Stimulated activated CD8-positive, alpha-beta memory T cell treated with anti-CD3 and anti-CD28 coated beads, Interleukin-12 subunit alpha, Interleukin-12 subunit beta, amount 100 ng/mL, for 1 hour (primary cell): ENCODE measurements around the gene IL1RAP.
"Not testable (repeated sequence)": the region's sequence is repeated elsewhere in the genome, so short reads cannot be mapped to it uniquely, and the experiment has no call there.

ENCODE experiments used
- DNase-seq: peaks from one replicate; pipeline ENCODE4 v3.0.0-alpha.2; 2020; ENCODE audit warnings: low read depth

The IL1RAP gene

DNA sequence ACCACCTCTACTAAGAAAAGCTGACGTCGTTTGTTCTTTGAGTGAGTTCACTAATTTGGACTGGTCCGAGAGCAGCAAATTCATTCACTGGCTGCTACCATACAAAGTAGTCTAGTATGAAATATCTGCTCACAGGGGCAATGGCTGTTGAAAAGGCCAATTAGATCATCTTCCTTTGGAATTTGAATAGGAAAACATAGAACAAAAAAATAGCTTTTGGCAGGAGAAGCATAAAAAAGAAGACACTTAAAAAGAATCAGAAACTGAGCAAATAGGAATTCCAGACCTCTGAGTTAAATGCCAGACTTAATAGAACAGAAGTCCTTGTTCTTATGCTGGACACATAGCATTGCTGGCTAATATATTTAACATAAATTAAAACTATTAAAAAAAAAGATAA is 159.3 kb downstream of the IL1RAP start:
- no peak for DNase-seq

DNA sequence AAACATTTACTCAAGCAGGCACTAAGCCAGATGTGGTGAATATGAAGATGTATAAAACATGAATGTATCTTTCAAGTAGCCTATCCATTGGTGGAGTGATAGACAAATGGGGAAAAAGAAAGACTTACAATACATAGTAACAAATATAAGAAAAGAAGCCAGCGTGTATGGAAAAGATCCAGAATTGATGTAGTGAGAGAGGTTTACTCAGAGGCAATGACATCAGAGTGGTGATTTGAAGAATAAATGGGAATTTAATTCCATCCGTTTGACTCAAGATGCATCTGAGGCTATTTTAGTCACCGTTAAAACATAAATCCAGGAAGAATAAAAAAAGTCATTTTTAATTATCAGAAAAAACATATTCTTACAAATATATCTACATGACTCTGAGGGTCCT is 162.6 kb downstream of the IL1RAP start:
- no peak for DNase-seq

- DNase-seq, result no peak
Observed at GRCh38 chr3:190677001-190677400, 163.1 kb downstream of the IL1RAP start.

GRCh38 chr3:190677868-190678267 is 164.0 kb downstream of the IL1RAP start:
- DNase-seq, result not testable (repeated sequence)

GRCh38 chr3:190680691-190681090 is 166.8 kb downstream of the IL1RAP start:
- no peak for DNase-seq

DNA sequence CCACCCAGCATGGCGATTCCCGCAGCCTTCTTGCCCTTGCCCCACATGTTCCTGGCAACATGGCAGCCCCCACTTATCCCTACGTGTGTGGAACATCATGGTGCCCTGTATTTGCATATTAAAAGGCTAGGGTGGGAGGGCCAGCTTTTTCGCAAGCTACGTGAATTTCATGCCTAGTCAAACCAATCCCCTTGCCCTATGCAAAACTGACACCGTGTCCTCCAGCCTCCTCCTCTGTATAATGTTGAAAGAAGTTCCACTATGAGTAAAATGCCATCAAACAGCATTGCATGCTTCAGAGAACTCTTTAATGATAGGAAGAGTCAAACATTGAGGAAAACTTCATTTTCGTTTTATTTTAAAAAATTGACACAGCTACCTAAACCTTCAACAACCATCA is 170.9 kb downstream of the IL1RAP start:
- no peak for DNase-seq

DNA sequence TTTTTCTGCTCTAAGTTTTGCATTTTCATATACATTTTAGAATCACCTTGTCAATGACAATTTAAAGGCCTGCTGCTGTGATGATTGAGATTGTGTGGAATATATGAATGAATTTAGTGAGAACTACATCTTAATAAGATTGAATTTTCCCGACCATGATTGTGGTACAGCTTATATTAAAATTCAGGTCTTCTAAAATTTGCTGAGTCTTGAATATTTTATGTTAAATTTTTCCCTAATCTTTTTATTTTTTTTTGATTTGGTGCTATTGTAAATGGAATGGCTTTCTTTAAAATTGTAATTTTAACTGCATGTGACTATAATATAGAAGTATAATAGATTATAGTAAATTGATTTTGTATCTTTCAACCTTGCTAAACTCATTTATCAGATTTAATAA is 172.1 kb downstream of the IL1RAP start:
- no peak for DNase-seq

- DNase-seq, result no peak
Observed at GRCh38 chr3:190690246-190690645, 176.4 kb downstream of the IL1RAP start.

DNA sequence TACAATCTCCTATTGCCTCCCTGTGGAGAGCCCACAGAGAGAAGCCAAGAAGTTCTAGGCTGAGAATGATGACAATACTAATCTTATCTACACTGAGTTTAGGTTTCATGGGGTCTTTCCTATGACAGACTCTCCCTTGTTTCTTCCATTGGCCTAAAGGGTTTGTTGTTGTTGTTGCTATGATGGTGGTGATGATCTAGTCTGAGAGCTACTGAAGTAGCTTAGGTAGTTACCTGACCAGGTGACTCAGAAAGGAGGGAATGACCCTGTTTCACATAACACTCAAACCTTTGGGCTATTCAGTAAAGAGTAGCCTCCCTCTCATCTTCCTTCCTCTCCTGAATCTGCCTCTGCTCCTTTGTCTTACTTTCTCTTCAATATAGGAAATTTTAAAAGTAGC is 178.4 kb downstream of the IL1RAP start:
- DNase-seq, result no peak

GRCh38 chr3:190694335-190695001 is 180.6 kb downstream of the IL1RAP start:
- no peak for DNase-seq

- DNase-seq, result no peak
Observed at GRCh38 chr3:190695225-190695624, 181.3 kb downstream of the IL1RAP start.

DNA sequence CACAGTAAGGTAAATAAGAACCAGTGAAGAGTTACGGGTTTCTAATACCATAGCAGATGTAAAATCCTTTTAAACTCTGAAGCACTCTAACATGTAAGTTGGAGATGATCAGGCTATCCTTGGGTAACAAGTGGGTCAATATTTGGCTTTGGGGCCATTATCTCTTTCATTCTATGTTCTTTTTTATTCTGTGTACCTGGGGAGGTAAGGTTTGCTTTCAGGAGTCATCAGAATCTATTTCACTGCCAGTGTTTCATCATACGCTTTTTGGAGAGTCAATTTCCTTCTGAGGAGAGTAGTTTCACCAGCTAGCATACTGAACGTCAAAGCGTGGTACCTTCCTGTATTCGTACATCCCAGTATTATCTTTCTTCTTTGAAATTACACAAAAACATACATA is 182.1 kb downstream of the IL1RAP start:
- no peak for DNase-seq

DNA sequence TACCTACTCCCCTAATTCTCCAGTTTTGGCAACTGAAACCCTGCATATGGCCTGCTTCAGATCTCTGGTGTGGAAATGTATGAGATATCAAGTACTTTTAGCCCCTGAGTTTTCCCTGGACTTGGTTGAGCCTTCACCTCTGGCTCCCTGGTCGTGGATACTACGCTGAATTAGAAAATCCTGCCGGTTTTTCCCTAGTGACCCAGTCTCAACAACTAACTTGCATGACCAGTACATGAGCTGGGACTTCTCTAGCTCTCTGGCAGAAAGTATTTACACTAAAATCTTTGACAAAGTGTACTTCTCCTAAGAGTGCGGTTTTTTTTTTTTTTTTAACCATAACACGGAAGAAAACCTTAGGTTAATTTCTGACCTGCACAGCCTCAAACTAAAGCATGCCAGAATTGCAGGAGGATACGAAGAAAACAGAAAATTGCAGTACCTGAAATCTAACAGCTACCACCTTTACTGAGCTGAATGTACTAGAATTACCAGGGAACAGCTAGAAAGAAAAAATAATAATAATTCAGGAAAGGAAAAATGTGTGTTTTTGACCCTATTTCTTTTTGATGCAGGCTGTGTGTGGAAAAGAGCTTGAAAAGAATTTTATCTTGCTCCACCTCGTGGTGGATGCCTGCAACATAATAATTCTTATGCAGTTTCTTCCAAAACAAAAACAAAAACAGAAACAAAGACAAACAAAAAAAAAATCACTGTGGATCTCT is 183.1 kb downstream of the IL1RAP start:
- no peak for DNase-seq

DNA sequence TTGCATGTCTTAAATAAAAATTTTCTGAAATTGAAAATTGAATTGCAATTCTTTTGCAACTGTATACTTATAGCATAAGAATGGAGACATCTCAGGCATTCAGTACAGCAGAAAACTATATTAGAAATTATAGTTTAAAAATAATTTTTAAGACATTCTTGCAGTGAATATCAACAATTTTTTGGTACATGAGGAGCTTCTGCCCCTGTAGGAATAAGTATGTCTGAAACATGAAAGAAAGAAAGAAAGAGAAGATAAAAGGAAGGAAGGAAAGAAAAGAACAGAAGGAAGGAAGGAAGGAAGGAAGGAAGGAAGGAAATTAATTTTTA is 183.6 kb downstream of the IL1RAP start:
- DNase-seq, result no peak

- no peak for DNase-seq
Observed at GRCh38 chr3:190697901-190698300, 184.0 kb downstream of the IL1RAP start.

DNA sequence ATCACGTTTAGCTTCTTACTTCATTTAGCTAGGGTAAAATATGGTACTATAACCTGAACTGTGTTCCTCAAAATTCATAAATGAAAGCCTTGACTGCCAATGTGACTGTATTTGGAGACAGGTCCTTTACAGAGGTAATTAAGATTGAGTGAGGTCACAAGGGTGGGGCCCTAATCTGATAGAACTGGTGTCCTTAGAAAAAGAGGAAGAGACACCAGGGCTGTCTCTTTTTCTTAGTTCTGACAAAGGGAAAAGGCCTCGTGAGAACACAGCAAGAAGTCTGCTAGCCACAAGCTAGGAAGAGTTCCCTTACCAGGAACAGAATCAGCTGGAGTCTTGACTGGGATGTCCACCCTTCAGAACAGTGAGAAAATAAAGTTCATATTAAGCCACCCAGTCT is 185.9 kb downstream of the IL1RAP start:
- DNase-seq, result no peak

DNA sequence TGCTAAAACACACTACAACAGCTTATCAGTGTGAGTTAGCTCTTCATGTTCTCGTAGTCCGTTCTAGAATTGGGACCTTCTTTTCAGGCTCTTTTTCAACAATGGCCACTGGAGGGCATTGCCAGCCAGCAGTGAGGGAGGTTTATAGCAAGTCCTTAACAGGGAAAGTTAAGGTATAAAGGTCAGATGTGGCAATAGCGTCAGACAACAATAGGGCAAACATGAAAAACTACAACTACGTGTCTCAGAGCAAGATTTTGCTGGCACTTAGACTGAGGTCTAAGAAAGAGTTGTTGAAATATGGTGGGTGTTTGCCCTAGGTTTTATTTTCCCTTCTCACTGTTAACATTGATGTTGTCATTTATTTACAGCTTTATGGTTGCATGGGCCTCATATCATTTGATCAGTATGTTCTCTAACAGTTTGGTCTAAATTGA is 187.2 kb downstream of the IL1RAP start:
- DNase-seq, result no peak

DNA sequence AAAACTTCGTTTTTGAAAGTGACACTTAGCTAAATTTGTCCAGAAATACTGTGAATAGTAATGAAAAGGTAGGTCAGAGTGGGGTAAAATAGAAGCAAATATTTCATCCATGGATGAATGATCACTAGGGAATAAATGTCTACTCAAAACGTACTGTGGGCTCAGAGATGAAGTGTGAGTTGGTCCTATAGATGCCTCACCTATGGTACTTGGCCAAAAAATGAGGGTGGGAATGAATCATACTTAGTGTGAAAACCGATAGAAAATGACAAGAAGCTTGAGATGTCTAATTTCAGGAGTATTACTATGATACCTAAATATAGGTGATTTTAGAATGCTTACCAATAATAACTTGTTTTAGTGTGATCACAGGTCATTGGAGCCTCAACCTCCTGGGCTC is 192.7 kb downstream of the IL1RAP start:
- no peak for DNase-seq
